Gastrocnemius medialis (tissue), 4 donors: ENCODE data around the gene MAPKAPK5.
"Not testable (repeated sequence)": the region's sequence is repeated elsewhere in the genome, so short reads cannot be mapped to it uniquely, and the experiment has no call there.

Experiments
- CTCF ChIP-seq, 5 experiments: fragments of 450-650 bp in 3 of 5; fragments of 200-600 bp in 2 of 5; sonication (generic) in 2 of 5; IDR thresholded peaks in 4 of 5; conservative IDR thresholded peaks in 1 of 5; 1 replicate in 4 of 5; 2 replicates in 1 of 5; pipeline ENCODE4 v1.5.1; 2016 to 2019; ENCODE audit warnings: antibody characterized with exemption in 5 of 5, mild to moderate bottlenecking in 3 of 5, moderate library complexity in 3 of 5
- POLR2A ChIP-seq, 2 donors: fragments of 450-650 bp; IDR thresholded peaks; one replicate each; pipeline ENCODE4 v1.6.1; 2017; ENCODE audit warnings: antibody characterized with exemption in 2 of 2, mild to moderate bottlenecking in 2 of 2, moderate library complexity in 2 of 2

- not testable (repeated sequence) for TF ChIP-seq CTCF (IDR thresholded peaks at IDR 0.05 in 4 of 5, conservative IDR thresholded peaks at IDR 0.05 in 1 of 5); POLR2A (IDR thresholded peaks at IDR 0.05)
Observed at GRCh38 chr12:111950961-111951676, 109.1 kb downstream of the MAPKAPK5 start.
